Transverse colon (tissue), 4 donors: Measurements from ENCODE around the gene NLGN4X. TPM values are rescaled to one million over a fixed set of nuclear protein-coding genes. Genes with fewer than 3 reads are reported as not detected.

Experiments
- DNase-seq: peaks from one replicate; pipeline ENCODE4 v3.0.0-alpha.2; 2019
- H3K27ac ChIP-seq, 4 donors: fragments of 200-600 bp; sonication (generic); 2 replicates each; pipeline ENCODE4 v1.5.1; 2016 to 2018; ENCODE audit warnings: inconsistent platforms in 4 of 4
- H3K27me3 ChIP-seq: fragments of 200-600 bp; sonication (generic); 2 replicates; pipeline ENCODE4 v1.5.1; 2017; ENCODE audit warnings: inconsistent platforms
- H3K36me3 ChIP-seq, 4 donors: fragments of 200-600 bp; sonication (generic); 2 replicates each; pipeline ENCODE4 v1.5.1; 2017 to 2019; ENCODE audit warnings: inconsistent platforms in 4 of 4
- H3K4me1 ChIP-seq, 4 donors: fragments of 200-600 bp; sonication (generic); 2 replicates each; pipeline ENCODE4 v1.5.1; 2017 to 2020; ENCODE audit warnings: inconsistent platforms in 4 of 4
- H3K4me3 ChIP-seq, 4 donors: fragments of 200-600 bp; sonication (generic); 1 replicate in 1 of 4; 2 replicates in 3 of 4; pipeline versions ENCODE4 v1.5.1 to v1.6.1; 2017 to 2019; ENCODE audit warnings: inconsistent platforms in 4 of 4
- H3K9me3 ChIP-seq, 2 donors: fragments of 200-600 bp; sonication (generic); 2 replicates each; pipeline ENCODE4 v1.5.1; 2017 to 2019; ENCODE audit warnings: inconsistent platforms in 2 of 2
- CTCF ChIP-seq, 5 experiments: fragments of 200-600 bp in 3 of 5; fragments of 450-650 bp in 2 of 5; sonication (generic) in 3 of 5; IDR thresholded peaks; 1 replicate in 2 of 5; 2 replicates in 3 of 5; pipeline ENCODE4 v1.5.1; 2016 to 2017; ENCODE audit warnings: antibody characterized with exemption in 5 of 5, inconsistent platforms in 3 of 5, mild to moderate bottlenecking in 2 of 5, moderate library complexity in 1 of 5
- EP300 ChIP-seq: sonication (generic); formaldehyde crosslinking; IDR thresholded peaks from one replicate; pipeline ENCODE4 v1.6.1; 2017; ENCODE audit warnings: antibody characterized with exemption, low read depth
- POLR2A ChIP-seq: fragments of 450-650 bp; IDR thresholded peaks from one replicate; pipeline ENCODE4 v1.6.1; 2016; ENCODE audit warnings: antibody characterized with exemption, mild to moderate bottlenecking, moderate library complexity
- POLR2AphosphoS5 ChIP-seq, 3 donors: sonication (generic); formaldehyde crosslinking; IDR thresholded peaks; one replicate each; pipeline ENCODE4 v1.6.1; 2016; ENCODE audit warnings: antibody characterized with exemption in 3 of 3
- WGBS, 2 donors: methylation state at CpG; one replicate each; pipeline ENCODE4 v1.1.5; 2018; ENCODE audit warnings: low coverage in 1 of 2; 5-methylcytosine and 5-hydroxymethylcytosine counted together
- in situ Hi-C, 4 donors: fragments of 200-750 bp; cut with MboI; loops; one replicate each; pipeline versions ENCODE4 v1.15.0 to v1.15.1; 2017; ENCODE audit warnings: low sequenced_read_pairs in 3 of 4, low pct_ligation_motif_present in 1 of 4, low pct_unique_long_range_greater_than_20kb in 1 of 4
- intact Hi-C: fragments of 100-400 bp; cut with DNase I; formaldehyde crosslinking; loops from one replicate; pipeline ENCODE4 v1.15.1; 2023; ENCODE audit warnings: low total_unique reads
- total RNA-seq, 4 donors: library from RNA; depleted of rRNA; stranded (reverse); fragments of >200 nt; gene quantifications; one replicate each; pipeline ENCODE4 v1.1.0, GENCODE V29; 2016

Gene NLGN4X
- total RNA-seq, 4 donors from 2014 or later, result 0.96 to 1.7 (median 1.5) TPM; not detected in 1

- H3K36me3 ChIP-seq, result no peaks in the 10 kb centered on the region
- in situ Hi-C loops, result no loop called here
- WGBS, 2 donors, result 27 to 39% methylated on average over 2 to 5 of the region's 5 CpGs
Observed at GRCh38 chrX:6095469-6095868, 133.2 kb downstream of the NLGN4X start.

GRCh38 chrX:6074532-6074931 lies 154.1 kb downstream of the NLGN4X start:
- intact Hi-C loops, result no loop called here
- no peak for DNase-seq
- 67 to 84% methylated on average over 1 to 3 of the region's 3 CpGs for WGBS, 2 donors
- Histone ChIP-seq H3K27me3 (no peaks in the 10 kb centered on the region), H3K27ac (no peak overlapping the region), H3K4me1 (no peaks in the 10 kb centered on the region), H3K9me3 (no peaks in the 10 kb centered on the region), H3K4me3 (no peak overlapping the region), H3K36me3 (no peaks in the 10 kb centered on the region)
- TF ChIP-seq POLR2A (no peak), EP300 (no peak)
- in situ Hi-C loops, result no loop called here

More at GRCh38 chrX:6095469-6095868, 133.2 kb downstream of the NLGN4X start:
- no peak overlapping the region for H3K4me3 ChIP-seq
- no peak overlapping the region for H3K27ac ChIP-seq
- no peaks in the 10 kb centered on the region for H3K9me3 ChIP-seq
- DNase-seq, result no peak
- H3K27me3 ChIP-seq, result no peaks in the 10 kb centered on the region
- TF ChIP-seq EP300 (no peak), POLR2A (no peak), CTCF (IDR thresholded peaks at IDR 0.05) (no peak), POLR2AphosphoS5 (IDR thresholded peaks at IDR 0.05) (no peak)
- intact Hi-C loops, result no loop called here
- H3K4me1 ChIP-seq, result no peaks in the 10 kb centered on the region

GRCh38 chrX:6071731-6072130 lies 156.9 kb downstream of the NLGN4X start:
- H3K27me3 ChIP-seq, result no peaks in the 10 kb centered on the region
- no peaks in the 10 kb centered on the region for H3K4me1 ChIP-seq
- TF ChIP-seq CTCF (IDR thresholded peaks at IDR 0.05), result no peak
- no peak for TF ChIP-seq POLR2A
- TF ChIP-seq POLR2AphosphoS5 (IDR thresholded peaks at IDR 0.05), result no peak
- TF ChIP-seq EP300, result no peak
- 62% methylated on average over 5 of the region's 5 CpGs; no CpG with 5 or more reads in 1 of the 2 donors for WGBS, 2 donors
- in situ Hi-C loops (no loop called here), intact Hi-C loops (no loop called here)
- no peaks in the 10 kb centered on the region for H3K9me3 ChIP-seq
- H3K4me3 ChIP-seq, result no peak overlapping the region
- no peak overlapping the region for H3K27ac ChIP-seq
- DNase-seq, result no peak
- no peaks in the 10 kb centered on the region for H3K36me3 ChIP-seq

- no peak for DNase-seq
- no peak for TF ChIP-seq POLR2AphosphoS5 (IDR thresholded peaks at IDR 0.05)
- TF ChIP-seq POLR2A, result no peak
- TF ChIP-seq EP300, result no peak
- no peak for TF ChIP-seq CTCF (IDR thresholded peaks at IDR 0.05)
- Histone ChIP-seq H3K9me3 (no peaks in the 10 kb centered on the region), H3K36me3 (no peaks in the 10 kb centered on the region), H3K4me3 (no peak overlapping the region), H3K27ac (no peak overlapping the region), H3K27me3 (no peaks in the 10 kb centered on the region), H3K4me1 (no peaks in the 10 kb centered on the region)
- intact Hi-C loops, result loop anchor here (5.0 kb wide), 1 partner anchor 1390 kb away; no protein-coding TSS in a partner anchor
- WGBS, 2 donors, result 67% methylated on average over 1 of the region's 1 CpG; no CpG with 5 or more reads in 1 of the 2 donors
- in situ Hi-C loops, result no loop called here
Observed at GRCh38 chrX:6067600-6067999, 161.1 kb downstream of the NLGN4X start.

GRCh38 chrX:6053141-6053540 lies 175.5 kb downstream of the NLGN4X start:
- Histone ChIP-seq H3K4me1 (no peaks in the 10 kb centered on the region), H3K27ac (no peak overlapping the region), H3K36me3 (no peaks in the 10 kb centered on the region), H3K4me3 (no peak overlapping the region), H3K27me3 (no peaks in the 10 kb centered on the region), H3K9me3 (no peaks in the 10 kb centered on the region)
- DNase-seq, result no peak
- in situ Hi-C loops (no loop called here), intact Hi-C loops (no loop called here)
- no peak for TF ChIP-seq POLR2A
- 54% methylated on average over 6 of the region's 6 CpGs; no CpG with 5 or more reads in 1 of the 2 donors for WGBS, 2 donors
